ENCODE results near the gene NFAT5. TPM values are rescaled to one million over a fixed set of nuclear protein-coding genes. Genes with fewer than 3 reads are reported as not detected.

Gene NFAT5
- polyA plus RNA-seq, 1 donor from 2014 or later: 9.5 TPM

DNA sequence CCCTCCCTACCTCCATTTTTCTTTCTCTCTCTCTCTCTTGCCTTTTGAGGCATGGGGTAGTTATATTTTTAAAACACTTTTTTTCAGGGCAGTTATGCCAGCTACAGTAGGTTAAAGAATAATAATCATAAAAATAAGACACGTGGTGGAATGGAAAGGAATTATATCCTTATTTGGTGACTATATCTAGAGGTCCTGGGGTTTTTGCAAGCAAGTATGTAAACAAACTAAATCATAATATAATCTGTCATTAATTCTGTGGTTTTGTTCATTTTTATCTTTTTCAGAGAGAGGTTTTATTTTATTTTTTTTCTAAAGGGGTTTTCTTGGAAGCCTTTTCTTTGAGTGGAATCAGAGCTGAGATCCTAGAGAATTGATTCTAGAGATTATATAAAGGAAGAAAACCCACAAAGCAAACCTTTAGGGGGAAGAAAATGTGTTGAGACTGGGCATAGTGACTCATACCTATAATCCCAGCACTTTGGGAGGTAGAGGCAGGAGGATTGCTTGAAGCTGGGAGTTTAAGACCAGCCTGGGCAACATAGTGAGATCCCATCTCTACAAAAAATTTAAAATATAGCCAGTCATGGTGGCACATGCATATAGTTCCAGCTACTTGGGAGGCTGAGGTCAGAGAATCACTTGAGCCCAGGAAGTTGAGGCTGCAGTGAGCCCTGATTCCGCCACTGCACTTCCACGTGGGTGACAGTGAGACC, 107.4 kb downstream of the NFAT5 start:
- peaks cover 0 to 7% (median 4%) of the 10 kb centered on the region in 3 donors for H3K4me1 Mint-ChIP-seq
- H3K36me3 Mint-ChIP-seq: peaks cover 5% of the 10 kb centered on the region
- H3K9me3 Mint-ChIP-seq: no peaks in the 10 kb centered on the region

GRCh38 chr16:69680358-69680757, 114.6 kb downstream of the NFAT5 start:
- Mint-ChIP-seq H3K27ac (no peak overlapping the region), H3K4me3 (no peak overlapping the region), H3K36me3 (peaks cover 2% of the 10 kb centered on the region), H3K9me3 (no peaks in the 10 kb centered on the region), H3K4me1 (peaks cover 0 to 2% (median 0%) of the 10 kb centered on the region in 3 donors), H3K27me3 (no peaks in the 10 kb centered on the region)

More for the DNA sequence above, 107.4 kb downstream of the NFAT5 start:
- no peaks in the 10 kb centered on the region for H3K27me3 Mint-ChIP-seq
- no peak overlapping the region for H3K27ac Mint-ChIP-seq
- H3K4me3 Mint-ChIP-seq: no peak overlapping the region

- no peak overlapping the region for H3K27ac Mint-ChIP-seq
- H3K27me3 Mint-ChIP-seq: no peaks in the 10 kb centered on the region
- peaks cover 9% of the 10 kb centered on the region for H3K36me3 Mint-ChIP-seq
- no peak overlapping the region for H3K4me3 Mint-ChIP-seq
- H3K4me1 Mint-ChIP-seq: peaks cover 17 to 20% (median 17%) of the 10 kb centered on the region in 3 donors
- H3K9me3 Mint-ChIP-seq: no peaks in the 10 kb centered on the region
Observed at GRCh38 chr16:69688589-69688988, 122.8 kb downstream of the NFAT5 start.

- H3K4me1 Mint-ChIP-seq: peaks cover 17 to 20% (median 17%) of the 10 kb centered on the region in 3 donors
- H3K4me3 Mint-ChIP-seq: peak overlapping the region in 1 of 4 donors; percentile 52
- peak overlapping the region in 2 of 3 donors; percentile 29 to 59 for H3K27ac Mint-ChIP-seq
- H3K9me3 Mint-ChIP-seq: no peaks in the 10 kb centered on the region
- no peaks in the 10 kb centered on the region for H3K27me3 Mint-ChIP-seq
- H3K36me3 Mint-ChIP-seq: peaks cover 14% of the 10 kb centered on the region
Observed at GRCh38 chr16:69691980-69692911, 126.5 kb downstream of the NFAT5 start.

GRCh38 chr16:69693916-69694315, 128.2 kb downstream of the NFAT5 start:
- Mint-ChIP-seq H3K4me3 (no peak overlapping the region), H3K4me1 (peaks cover 15 to 20% (median 17%) of the 10 kb centered on the region in 3 donors), H3K36me3 (peaks cover 12% of the 10 kb centered on the region), H3K27me3 (no peaks in the 10 kb centered on the region), H3K9me3 (no peaks in the 10 kb centered on the region), H3K27ac (peak overlapping the region in 1 of 3 donors; percentile 21)

GRCh38 chr16:69698404-69698803, 132.6 kb downstream of the NFAT5 start:
- Mint-ChIP-seq H3K4me3 (no peak overlapping the region), H3K4me1 (no peaks in the 10 kb centered on the region), H3K27ac (no peak overlapping the region), H3K36me3 (peaks cover 7% of the 10 kb centered on the region), H3K9me3 (no peaks in the 10 kb centered on the region), H3K27me3 (no peaks in the 10 kb centered on the region)

GRCh38 chr16:69699915-69700314, 134.1 kb downstream of the NFAT5 start:
- no peaks in the 10 kb centered on the region for H3K9me3 Mint-ChIP-seq
- no peaks in the 10 kb centered on the region for H3K27me3 Mint-ChIP-seq
- peaks cover 7% of the 10 kb centered on the region for H3K36me3 Mint-ChIP-seq
- peak overlapping the region in 1 of 3 donors; percentile 59 for H3K27ac Mint-ChIP-seq
- H3K4me1 Mint-ChIP-seq: no peaks in the 10 kb centered on the region
- H3K4me3 Mint-ChIP-seq: no peak overlapping the region

- peaks cover 2% of the 10 kb centered on the region for H3K36me3 Mint-ChIP-seq
- H3K4me1 Mint-ChIP-seq: no peaks in the 10 kb centered on the region
- no peaks in the 10 kb centered on the region for H3K27me3 Mint-ChIP-seq
- H3K4me3 Mint-ChIP-seq: no peak overlapping the region
- no peaks in the 10 kb centered on the region for H3K9me3 Mint-ChIP-seq
- no peak overlapping the region for H3K27ac Mint-ChIP-seq
Observed at GRCh38 chr16:69701452-69701851, 135.7 kb downstream of the NFAT5 start.

- Mint-ChIP-seq H3K4me1 (no peaks in the 10 kb centered on the region), H3K36me3 (peaks cover 2% of the 10 kb centered on the region), H3K4me3 (no peak overlapping the region)
Observed at GRCh38 chr16:69701866-69702265, 136.1 kb downstream of the NFAT5 start.

GRCh38 chr16:69703638-69704037, 137.9 kb downstream of the NFAT5 start:
- no peak overlapping the region for H3K4me3 Mint-ChIP-seq
- H3K27ac Mint-ChIP-seq: no peak overlapping the region
- peaks cover 2% of the 10 kb centered on the region for H3K36me3 Mint-ChIP-seq
- H3K4me1 Mint-ChIP-seq: peaks cover 0 to 2% (median 0%) of the 10 kb centered on the region in 3 donors
- H3K9me3 Mint-ChIP-seq: no peaks in the 10 kb centered on the region
- H3K27me3 Mint-ChIP-seq: no peaks in the 10 kb centered on the region

More at GRCh38 chr16:69701866-69702265, 136.1 kb downstream of the NFAT5 start:
- H3K9me3 Mint-ChIP-seq: no peaks in the 10 kb centered on the region
- H3K27me3 Mint-ChIP-seq: no peaks in the 10 kb centered on the region
- H3K27ac Mint-ChIP-seq: no peak overlapping the region

DNA sequence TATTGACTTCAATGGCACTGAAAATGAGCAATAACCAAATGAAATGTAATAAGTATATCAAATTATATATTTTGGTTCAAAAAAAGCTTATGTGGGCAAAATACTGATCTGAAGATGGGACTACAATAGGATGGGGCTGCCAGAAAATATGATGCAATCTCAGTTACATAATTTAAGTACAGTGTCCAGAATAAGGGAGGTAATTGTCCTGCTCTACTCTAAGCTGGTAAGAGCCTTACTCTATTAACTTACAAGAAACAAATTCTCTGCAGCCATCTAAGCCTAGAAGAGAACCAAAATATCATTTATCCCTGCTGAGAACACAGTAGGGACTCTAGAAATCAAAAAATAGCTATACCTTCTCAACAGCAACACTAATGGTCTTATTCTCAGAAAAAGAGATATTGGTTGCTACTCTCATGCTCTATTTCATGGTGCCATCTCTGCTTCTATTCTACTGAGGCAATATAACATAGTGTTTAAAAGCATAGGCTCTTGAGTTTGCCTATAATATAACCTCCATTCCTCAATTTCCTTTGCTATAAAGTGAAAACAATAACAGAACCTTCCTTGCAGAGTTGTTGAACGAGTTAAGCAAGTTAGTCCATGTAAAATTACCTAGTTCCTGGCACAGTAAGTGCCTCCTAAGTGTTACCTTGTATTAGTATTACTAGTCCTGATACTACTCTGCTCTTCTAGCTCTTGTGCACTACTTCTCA, 140.6 kb downstream of the NFAT5 start:
- no peak overlapping the region for H3K4me3 Mint-ChIP-seq
- H3K9me3 Mint-ChIP-seq: no peaks in the 10 kb centered on the region
- peaks cover under 1% of the 10 kb centered on the region for H3K36me3 Mint-ChIP-seq
- peak overlapping the region in 1 of 3 donors; percentile 67 for H3K27ac Mint-ChIP-seq
- no peaks in the 10 kb centered on the region for H3K27me3 Mint-ChIP-seq
- H3K4me1 Mint-ChIP-seq: peaks cover 0 to 4% (median 3%) of the 10 kb centered on the region in 3 donors

- Mint-ChIP-seq H3K27me3 (no peaks in the 10 kb centered on the region), H3K9me3 (no peaks in the 10 kb centered on the region), H3K4me1 (peaks cover 0 to 4% (median 3%) of the 10 kb centered on the region in 3 donors), H3K36me3 (no peaks in the 10 kb centered on the region), H3K27ac (peak overlapping the region in 1 of 3 donors; percentile 67), H3K4me3 (no peak overlapping the region)
Observed at GRCh38 chr16:69706975-69707340, 141.2 kb downstream of the NFAT5 start.

GRCh38 chr16:69707920-69708683, 142.3 kb downstream of the NFAT5 start:
- peaks cover 0 to 4% (median 3%) of the 10 kb centered on the region in 3 donors for H3K4me1 Mint-ChIP-seq
- H3K9me3 Mint-ChIP-seq: no peaks in the 10 kb centered on the region
- no peaks in the 10 kb centered on the region for H3K36me3 Mint-ChIP-seq
- peak overlapping the region in 2 of 3 donors; percentile 71 to 79 for H3K27ac Mint-ChIP-seq
- no peaks in the 10 kb centered on the region for H3K27me3 Mint-ChIP-seq
- no peak overlapping the region for H3K4me3 Mint-ChIP-seq

GRCh38 chr16:69709456-69710084, 143.8 kb downstream of the NFAT5 start:
- no peak overlapping the region for H3K4me3 Mint-ChIP-seq
- H3K27ac Mint-ChIP-seq: no peak overlapping the region
- H3K27me3 Mint-ChIP-seq: no peaks in the 10 kb centered on the region
- no peaks in the 10 kb centered on the region for H3K36me3 Mint-ChIP-seq
- H3K9me3 Mint-ChIP-seq: no peaks in the 10 kb centered on the region
- peaks cover 0 to 4% (median 3%) of the 10 kb centered on the region in 3 donors for H3K4me1 Mint-ChIP-seq

All from IgD-negative memory B cell (primary cell).